ENCODE measurements around the gene HECW1. TPM values are rescaled to one million over a fixed set of nuclear protein-coding genes. Genes with fewer than 3 reads are reported as not detected.

Gene HECW1
- total RNA-seq, 1 donor from 2014 or later: 0.46 TPM

GRCh38 chr7:43417455-43417854, 305.0 kb downstream of the HECW1 start:
- Histone ChIP-seq H3K27me3 (ENCODE audit: control insufficient read depth, insufficient read depth, low read length) (no peaks in the 10 kb centered on the region), H3K4me3 (ENCODE audit: low read depth, low read length) (no peak overlapping the region), H3K36me3 (ENCODE audit: control insufficient read depth, insufficient read depth, low read length) (no peaks in the 10 kb centered on the region)
- DNase-seq (ENCODE audit: low read depth): no peak
- no peak for TF ChIP-seq CTCF (IDR thresholded peaks at IDR 0.05; ENCODE audit: insufficient read depth, low read length, poor library complexity, severe bottlenecking)

GRCh38 chr7:43430411-43430810, 318.0 kb downstream of the HECW1 start:
- no peaks in the 10 kb centered on the region for H3K36me3 ChIP-seq (ENCODE audit: control insufficient read depth, insufficient read depth, low read length)
- DNase-seq (ENCODE audit: low read depth): no peak

GRCh38 chr7:43431020-43431595, 318.7 kb downstream of the HECW1 start:
- H3K4me3 ChIP-seq (ENCODE audit: low read depth, low read length): no peak overlapping the region
- no peaks in the 10 kb centered on the region for H3K27me3 ChIP-seq (ENCODE audit: control insufficient read depth, insufficient read depth, low read length)
- no peak for TF ChIP-seq CTCF (IDR thresholded peaks at IDR 0.05; ENCODE audit: insufficient read depth, low read length, poor library complexity, severe bottlenecking)
- no peak for DNase-seq (ENCODE audit: low read depth)
- no peaks in the 10 kb centered on the region for H3K36me3 ChIP-seq (ENCODE audit: control insufficient read depth, insufficient read depth, low read length)

More at GRCh38 chr7:43430411-43430810, 318.0 kb downstream of the HECW1 start:
- H3K27me3 ChIP-seq (ENCODE audit: control insufficient read depth, insufficient read depth, low read length): no peaks in the 10 kb centered on the region
- no peak for TF ChIP-seq CTCF (IDR thresholded peaks at IDR 0.05; ENCODE audit: insufficient read depth, low read length, poor library complexity, severe bottlenecking)
- H3K4me3 ChIP-seq (ENCODE audit: low read depth, low read length): no peak overlapping the region

GRCh38 chr7:43433639-43434038, 321.2 kb downstream of the HECW1 start:
- H3K4me3 ChIP-seq (ENCODE audit: low read depth, low read length): no peak overlapping the region
- TF ChIP-seq CTCF (IDR thresholded peaks at IDR 0.05; ENCODE audit: insufficient read depth, low read length, poor library complexity, severe bottlenecking): no peak
- H3K36me3 ChIP-seq (ENCODE audit: control insufficient read depth, insufficient read depth, low read length): no peaks in the 10 kb centered on the region
- no peak for DNase-seq (ENCODE audit: low read depth)
- no peaks in the 10 kb centered on the region for H3K27me3 ChIP-seq (ENCODE audit: control insufficient read depth, insufficient read depth, low read length)

GRCh38 chr7:43437001-43437400, 324.6 kb downstream of the HECW1 start:
- TF ChIP-seq CTCF (IDR thresholded peaks at IDR 0.05; ENCODE audit: insufficient read depth, low read length, poor library complexity, severe bottlenecking): no peak
- Histone ChIP-seq H3K27me3 (ENCODE audit: control insufficient read depth, insufficient read depth, low read length) (no peaks in the 10 kb centered on the region), H3K4me3 (ENCODE audit: low read depth, low read length) (no peak overlapping the region), H3K36me3 (ENCODE audit: control insufficient read depth, insufficient read depth, low read length) (no peaks in the 10 kb centered on the region)
- no peak for DNase-seq (ENCODE audit: low read depth)

- H3K4me3 ChIP-seq (ENCODE audit: low read depth, low read length): no peak overlapping the region
- no peak for DNase-seq (ENCODE audit: low read depth)
- TF ChIP-seq CTCF (IDR thresholded peaks at IDR 0.05; ENCODE audit: insufficient read depth, low read length, poor library complexity, severe bottlenecking): no peak
- no peaks in the 10 kb centered on the region for H3K36me3 ChIP-seq (ENCODE audit: control insufficient read depth, insufficient read depth, low read length)
- no peaks in the 10 kb centered on the region for H3K27me3 ChIP-seq (ENCODE audit: control insufficient read depth, insufficient read depth, low read length)
Measured at GRCh38 chr7:43438897-43439479, 326.5 kb downstream of the HECW1 start.
